Measurements from ENCODE around the gene ACCS. TPM values are rescaled to one million over a fixed set of nuclear protein-coding genes. Genes with fewer than 3 reads are reported as not detected.

ACCS gene
- total RNA-seq, 1 donor from 2014 or later = 14.2 TPM

- peak overlapping the region; percentile 86 for H3K4me3 Mint-ChIP-seq
- no peaks in the 10 kb centered on the region for H3K9me3 Mint-ChIP-seq
- H3K36me3 Mint-ChIP-seq = peaks cover 5% of the 10 kb centered on the region
- no peak for DNase-seq (ENCODE audit: extremely low spot score, unreplicated experiment)
- H3K27me3 Mint-ChIP-seq = no peaks in the 10 kb centered on the region
- peak; percentile 87 for TF ChIP-seq CTCF (conservative IDR thresholded peaks at IDR 0.05)
- no peak overlapping the region for H3K27ac Mint-ChIP-seq
- peaks cover 23% of the 10 kb centered on the region for H3K4me1 Mint-ChIP-seq (ENCODE audit: unreplicated experiment)
Measured at GRCh38 chr11:44094260-44094868, 28.3 kb downstream of the ACCS start.

DNA sequence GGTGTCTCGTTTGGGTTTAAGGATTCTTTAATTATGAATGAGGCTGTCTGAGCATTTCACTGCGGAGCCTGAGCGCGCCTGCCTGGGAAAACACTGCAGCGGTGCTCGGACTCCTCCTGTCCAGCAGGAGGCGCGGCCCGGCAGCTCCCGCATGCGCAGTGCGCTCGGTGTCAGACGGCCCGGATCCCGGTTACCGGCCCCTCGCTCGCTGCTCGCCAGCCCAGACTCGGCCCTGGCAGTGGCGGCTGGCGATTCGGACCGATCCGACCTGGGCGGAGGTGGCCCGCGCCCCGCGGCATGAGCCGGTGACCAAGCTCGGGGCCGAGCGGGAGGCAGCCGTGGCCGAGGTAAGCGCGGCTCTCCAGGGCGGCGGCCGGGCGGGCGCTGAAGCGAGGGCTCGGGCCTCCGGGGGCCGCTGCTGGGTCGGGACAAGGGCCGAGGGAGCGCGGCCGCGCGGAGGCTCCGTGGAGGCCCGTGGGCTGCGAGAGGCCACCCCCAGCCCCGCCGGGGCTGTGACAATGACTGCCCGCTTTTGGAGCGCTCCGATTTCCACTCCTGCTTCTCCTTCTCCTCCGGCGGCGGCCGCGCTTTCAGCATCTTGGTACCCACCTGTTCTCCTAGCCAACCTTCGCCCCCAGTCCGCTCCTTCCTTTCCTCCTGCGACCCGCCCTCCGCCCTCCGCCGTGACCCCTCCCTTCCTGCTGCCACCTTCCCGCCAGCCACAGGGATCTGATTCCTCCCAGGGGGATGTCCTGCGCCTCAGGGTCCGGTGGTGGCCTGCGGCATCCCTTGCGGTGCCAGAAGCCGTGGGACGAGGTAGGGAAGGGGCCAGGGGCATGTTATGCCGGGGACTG, 29.7 kb downstream of the ACCS start, which contains the start of gene EXT2:
Gene EXT2, plus strand, starts transcription at position 173 of the 854 bp plus-strand sequence. CDS start 12,035 bp downstream, outside the sequence.
- Mint-ChIP-seq H3K4me1 (ENCODE audit: unreplicated experiment) (peaks cover 23% of the 10 kb centered on the region), H3K27me3 (no peaks in the 10 kb centered on the region), H3K9me3 (no peaks in the 10 kb centered on the region), H3K36me3 (peaks cover 16% of the 10 kb centered on the region), H3K4me3 (peak within 1 kb of the TSS; percentile 88), H3K27ac (peak within 1 kb of the TSS; percentile 51)
- DNase-seq (ENCODE audit: extremely low spot score, unreplicated experiment) = peak; percentile 92
- TF ChIP-seq CTCF (conservative IDR thresholded peaks at IDR 0.05) = peak; percentile 91

DNA sequence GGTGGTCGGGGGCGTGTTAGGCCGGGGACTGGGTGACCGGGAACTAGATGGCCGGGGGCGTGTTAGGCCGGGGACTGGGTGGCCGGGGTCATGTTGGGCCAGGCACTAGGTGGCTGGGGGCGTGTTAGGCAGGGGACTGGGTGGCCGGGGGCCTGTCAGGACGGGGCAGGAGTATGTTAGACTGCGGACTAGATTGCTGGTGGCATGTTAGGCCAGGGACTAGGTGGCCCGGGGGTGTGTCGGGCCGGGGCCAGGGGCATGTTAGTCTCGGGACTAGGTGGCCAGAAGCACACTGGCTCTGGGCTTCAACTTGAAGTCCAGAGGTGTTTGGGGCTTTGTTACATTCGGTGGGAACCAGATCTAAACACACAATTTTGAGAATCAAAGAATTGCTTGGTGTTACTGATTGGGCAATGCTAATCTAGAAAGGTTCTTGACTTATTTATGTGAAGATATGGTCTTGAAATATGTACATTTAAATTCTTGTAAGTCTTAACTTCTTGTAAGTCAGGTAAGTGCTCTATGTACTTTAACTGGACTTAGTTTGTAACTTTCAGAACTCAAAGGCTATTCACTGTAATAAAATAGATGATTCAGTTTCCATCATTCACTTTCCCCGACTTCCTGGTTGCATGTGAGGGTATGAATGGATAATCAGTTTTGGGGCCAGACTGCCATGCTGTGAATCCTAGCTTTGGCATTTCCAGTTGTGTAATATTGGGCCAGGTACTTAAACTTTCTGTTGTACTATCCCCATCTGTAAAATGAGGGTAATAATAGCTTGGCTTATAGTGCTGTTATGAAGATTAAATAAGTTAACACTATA, 30.5 kb downstream of the ACCS start:
- no peak for DNase-seq (ENCODE audit: extremely low spot score, unreplicated experiment)
- TF ChIP-seq CTCF (conservative IDR thresholded peaks at IDR 0.05) = no peak
- Mint-ChIP-seq H3K4me1 (ENCODE audit: unreplicated experiment) (peaks cover 23% of the 10 kb centered on the region), H3K36me3 (peaks cover 16% of the 10 kb centered on the region), H3K9me3 (no peaks in the 10 kb centered on the region), H3K27me3 (no peaks in the 10 kb centered on the region), H3K4me3 (peak overlapping the region; percentile 88), H3K27ac (peak overlapping the region; percentile 51)

DNA sequence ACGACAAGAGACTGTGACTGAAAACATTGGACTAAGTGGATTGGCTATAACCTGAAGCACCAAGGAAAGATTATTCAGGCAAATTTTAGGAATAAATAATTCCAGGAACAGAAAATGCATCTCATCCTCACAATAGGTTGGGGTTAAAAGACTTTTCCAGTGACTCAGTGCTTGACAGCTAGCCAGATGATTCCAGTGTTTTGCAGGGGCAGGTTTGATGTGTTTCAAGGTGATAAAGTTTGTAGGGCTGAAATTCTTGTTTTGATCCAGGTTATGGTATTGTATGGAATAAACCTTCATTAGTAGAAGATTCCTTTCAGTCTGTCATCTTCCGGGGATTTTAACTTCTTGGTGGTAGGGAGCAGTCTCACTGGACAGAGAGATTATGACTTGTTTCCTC, 31.8 kb downstream of the ACCS start:
- TF ChIP-seq CTCF (conservative IDR thresholded peaks at IDR 0.05) = no peak
- DNase-seq (ENCODE audit: extremely low spot score, unreplicated experiment) = no peak
- peaks cover 23% of the 10 kb centered on the region for H3K4me1 Mint-ChIP-seq (ENCODE audit: unreplicated experiment)
- no peaks in the 10 kb centered on the region for H3K27me3 Mint-ChIP-seq
- no peaks in the 10 kb centered on the region for H3K9me3 Mint-ChIP-seq
- peak overlapping the region; percentile 45 for H3K4me3 Mint-ChIP-seq
- peaks cover 16% of the 10 kb centered on the region for H3K36me3 Mint-ChIP-seq
- H3K27ac Mint-ChIP-seq = no peak overlapping the region

DNA sequence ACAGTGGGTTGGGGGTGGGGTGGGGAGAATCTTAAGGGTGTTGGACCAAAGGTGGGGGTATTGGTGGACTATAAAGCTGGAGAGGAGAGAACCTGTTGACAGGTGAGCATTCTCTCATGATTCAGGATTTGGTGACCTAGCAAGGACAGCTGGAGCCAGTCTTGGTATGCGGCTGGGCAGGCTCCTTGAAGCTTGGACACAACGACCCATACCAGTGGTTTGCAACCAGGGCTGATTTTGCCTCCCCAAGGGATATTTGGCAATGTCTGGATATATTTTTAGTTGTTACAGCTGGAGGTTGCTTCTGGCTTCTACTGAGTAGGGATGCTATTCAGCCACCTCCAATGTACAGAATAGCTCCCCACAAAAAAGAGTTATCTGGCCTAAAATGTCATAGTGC, 35.0 kb downstream of the ACCS start:
- Mint-ChIP-seq H3K36me3 (peaks cover 16% of the 10 kb centered on the region), H3K4me1 (ENCODE audit: unreplicated experiment) (peaks cover 11% of the 10 kb centered on the region), H3K27me3 (no peaks in the 10 kb centered on the region), H3K27ac (no peak overlapping the region), H3K4me3 (no peak overlapping the region), H3K9me3 (no peaks in the 10 kb centered on the region)
- TF ChIP-seq CTCF (conservative IDR thresholded peaks at IDR 0.05) = no peak
- no peak for DNase-seq (ENCODE audit: extremely low spot score, unreplicated experiment)
